Aorta (tissue), 5 donors: Measurements from ENCODE around the gene RYR1. TPM values are rescaled to one million over a fixed set of nuclear protein-coding genes. Genes with fewer than 3 reads are reported as not detected.

ENCODE experiments used
- ATAC-seq: fragments of 200-7000 bp; cut with Tn5 transposase; one replicate; pipeline ENCODE4 v1.9.1; 2022; ENCODE audit warnings: moderate library complexity; ENCODE audit not compliant: low FRiP score
- DNase-seq, 2 donors: peaks; one replicate each; pipeline ENCODE4 v3.0.0-alpha.2; 2020
- H3K27ac ChIP-seq, 2 donors: one replicate each; pipeline ENCODE4 v1.5.1; 2013; ENCODE audit warnings: low read length in 2 of 2, mild to moderate bottlenecking in 2 of 2, moderate library complexity in 2 of 2, control low read depth in 1 of 2, inconsistent platforms in 1 of 2, low read depth in 1 of 2
- H3K27me3 ChIP-seq, 2 donors: one replicate each; pipeline ENCODE4 v1.6.1; 2013; ENCODE audit warnings: control low read depth in 1 of 2, low read length in 1 of 2, mild to moderate bottlenecking in 1 of 2, moderate library complexity in 1 of 2; ENCODE audit not compliant: insufficient read depth in 2 of 2, control insufficient read depth in 1 of 2
- H3K36me3 ChIP-seq, 2 donors: one replicate each; pipeline ENCODE4 v1.6.1; 2013; ENCODE audit warnings: control low read depth in 1 of 2, low read length in 1 of 2, mild to moderate bottlenecking in 1 of 2; ENCODE audit not compliant: insufficient read depth in 2 of 2, control insufficient read depth in 1 of 2
- H3K4me1 ChIP-seq, 2 donors: one replicate each; pipeline ENCODE4 v1.6.1; 2013; ENCODE audit warnings: low read length in 2 of 2, control low read depth in 1 of 2, mild to moderate bottlenecking in 1 of 2, moderate library complexity in 1 of 2; ENCODE audit not compliant: insufficient read depth in 2 of 2, control insufficient read depth in 1 of 2
- H3K4me3 ChIP-seq, 2 donors: one replicate each; pipeline ENCODE4 v1.5.1; 2013; ENCODE audit warnings: low read length in 2 of 2, control low read depth in 1 of 2, mild to moderate bottlenecking in 1 of 2
- H3K9me3 ChIP-seq: one replicate; pipeline ENCODE4 v1.6.1; 2013; ENCODE audit warnings: mild to moderate bottlenecking, low read length; ENCODE audit not compliant: control insufficient read depth
- WGBS, 2 donors: extraction: QIAGEN DNeasy Blood & Tissue Kit; methylation state at CpG; one replicate each; pipeline ENCODE4 v1.1.7; 2013; 5-methylcytosine and 5-hydroxymethylcytosine counted together
- intact Hi-C, 2 donors: fragments of 100-400 bp; cut with DNase I; formaldehyde crosslinking; loops; one replicate each; pipeline versions ENCODE4 v1.14.2 to v1.15.0; 2022
- polyA plus RNA-seq, 2 donors: library from polyadenylated mRNA; stranded (reverse); fragments of 200-250 nt; gene quantifications; one replicate each; pipeline ENCODE4 v1.2.3, GENCODE V29; 2013
- total RNA-seq, 2 donors: library from RNA; stranded (reverse); fragmentation: NEBNext Ultra II Directional; extraction: Animal tissue kit (Norgen Biotek cat#: 25700); gene quantifications; one replicate each; pipeline ENCODE4 v1.2.1, GENCODE V29; 2021
- donor health status: healthy with polysubstance abuse.
- donor health status: Bipolar disorder and iron deficiency.
- donor health status: DM: no; HTN: no; CAD: no.
- donor health status: DM: no; HTN: no; CAD: no.
- donor health status: DM: yes; HTN: yes; CAD: no.

Gene RYR1
- total and polyA plus RNA-seq, 4 donors: 0.38 to 5.4 (median 1.2) TPM

GRCh38 chr19:38387550-38388348, 45.7 kb upstream of the RYR1 start, which contains the start of gene GGN:
Gene GGN, minus strand, starts transcription at chr19:38388034. Its CDS starts 773 bp downstream, at chr19:38387261.
- WGBS, 2 donors: 2% methylated on average over 49 to 51 of the region's 51 CpGs

GRCh38 chr19:38388349-38389100, 45.0 kb upstream of the RYR1 start, which contains the start of gene SPRED3:
Gene SPRED3, plus strand, starts transcription at chr19:38388697. Its CDS starts 1,606 bp downstream, at chr19:38390303.
- 0% methylated on average over 30 to 46 of the region's 46 CpGs for WGBS, 2 donors

More at GRCh38 chr19:38387550-38388348, 45.7 kb upstream of the RYR1 start, which contains the start of gene GGN:
- ATAC-seq (peak; percentile 86), DNase-seq (peak; percentile 93 to 95)
- Histone ChIP-seq H3K27me3 (no peaks in the 10 kb centered on the region), H3K9me3 (no peaks in the 10 kb centered on the region), H3K27ac (peak within 1 kb of the TSS; percentile 20 to 73), H3K36me3 (no peaks in the 10 kb centered on the region), H3K4me1 (no peaks in the 10 kb centered on the region), H3K4me3 (peak within 1 kb of the TSS; percentile 45 to 56)
- intact Hi-C loops: loop anchor here in 1 of 2 donors (5.0 kb wide), 2 partner anchors 50 to 135 kb away; partner anchors contain the start of gene CATSPERG

GRCh38 chr19:38389101-38389925, 44.2 kb upstream of the RYR1 start:
- Histone ChIP-seq H3K4me1 (no peaks in the 10 kb centered on the region), H3K27me3 (no peaks in the 10 kb centered on the region), H3K36me3 (no peaks in the 10 kb centered on the region), H3K4me3 (peak overlapping the region; percentile 45 to 56), H3K9me3 (no peaks in the 10 kb centered on the region), H3K27ac (peak overlapping the region; percentile 20 to 73)
- peak; percentile 78 to 84 for DNase-seq
- ATAC-seq: no peak
- WGBS, 2 donors: 3% methylated on average over 27 to 28 of the region's 28 CpGs
- intact Hi-C loops: loop anchor here in 1 of 2 donors (5.0 kb wide), 2 partner anchors 52 to 137 kb away; partner anchors contain the start of gene CATSPERG

More at GRCh38 chr19:38388349-38389100, 45.0 kb upstream of the RYR1 start, which contains the start of gene SPRED3:
- H3K4me1 ChIP-seq: no peaks in the 10 kb centered on the region
- H3K36me3 ChIP-seq: no peaks in the 10 kb centered on the region
- H3K9me3 ChIP-seq: no peaks in the 10 kb centered on the region
- peak; percentile 15 for ATAC-seq
- H3K27ac ChIP-seq: peak within 1 kb of the TSS; percentile 20 to 73
- peak within 1 kb of the TSS; percentile 45 to 56 for H3K4me3 ChIP-seq
- no peaks in the 10 kb centered on the region for H3K27me3 ChIP-seq
- peak; percentile 72 to 87 for DNase-seq
- intact Hi-C loops: loop anchor here in 1 of 2 donors (5.0 kb wide), 2 partner anchors 51 to 136 kb away; partner anchors contain the start of gene CATSPERG

- intact Hi-C loops: loop anchor here in 1 of 2 donors (5.0 to 10.0 kb wide), 3 partner anchors 53 to 345 kb away; partner anchors contain the start of gene CATSPERG
- no peaks in the 10 kb centered on the region for H3K4me1 ChIP-seq
These were observed 43.2 kb upstream of the RYR1 start for GRCh38 chr19:38389957-38390924.

GRCh38 chr19:38391911-38392464, 41.5 kb upstream of the RYR1 start:
- intact Hi-C loops: loop anchor here in 1 of 2 donors (10.0 kb wide), 1 partner anchor 343 kb away; no protein-coding TSS in a partner anchor
- ATAC-seq: no peak
- H3K4me1 ChIP-seq: no peaks in the 10 kb centered on the region
- no peaks in the 10 kb centered on the region for H3K9me3 ChIP-seq
- 73 to 79% methylated on average over 8 of the region's 8 CpGs for WGBS, 2 donors
- no peak overlapping the region for H3K27ac ChIP-seq
- H3K27me3 ChIP-seq: no peaks in the 10 kb centered on the region
- H3K36me3 ChIP-seq: no peaks in the 10 kb centered on the region
- H3K4me3 ChIP-seq: no peak overlapping the region
- no peak for DNase-seq

More at GRCh38 chr19:38389957-38390924, 43.2 kb upstream of the RYR1 start:
- Histone ChIP-seq H3K27ac (no peak overlapping the region), H3K27me3 (no peaks in the 10 kb centered on the region), H3K4me3 (no peak overlapping the region), H3K9me3 (no peaks in the 10 kb centered on the region), H3K36me3 (no peaks in the 10 kb centered on the region)
- no peak for ATAC-seq
- DNase-seq: no peak
- 61 to 63% methylated on average over 16 to 22 of the region's 22 CpGs for WGBS, 2 donors

GRCh38 chr19:38392707-38393308, 40.7 kb upstream of the RYR1 start:
- no peak overlapping the region for H3K27ac ChIP-seq
- no peak for DNase-seq
- H3K4me3 ChIP-seq: no peak overlapping the region
- intact Hi-C loops: loop anchor here in 1 of 2 donors (10.0 kb wide), 1 partner anchor 342 kb away; no protein-coding TSS in a partner anchor
- no peak for ATAC-seq
- H3K9me3 ChIP-seq: no peaks in the 10 kb centered on the region
- H3K27me3 ChIP-seq: no peaks in the 10 kb centered on the region
- H3K36me3 ChIP-seq: no peaks in the 10 kb centered on the region
- H3K4me1 ChIP-seq: no peaks in the 10 kb centered on the region
- WGBS, 2 donors: 82 to 83% methylated on average over 6 of the region's 6 CpGs

GRCh38 chr19:38394488-38394887, 39.0 kb upstream of the RYR1 start:
- Histone ChIP-seq H3K9me3 (no peaks in the 10 kb centered on the region), H3K4me3 (no peak overlapping the region), H3K27me3 (no peaks in the 10 kb centered on the region), H3K27ac (no peak overlapping the region), H3K36me3 (no peaks in the 10 kb centered on the region), H3K4me1 (no peaks in the 10 kb centered on the region)
- DNase-seq (no peak), ATAC-seq (no peak)
- intact Hi-C loops: loop anchor here in 1 of 2 donors (10.0 kb wide), 1 partner anchor 340 kb away; no protein-coding TSS in a partner anchor
- 20 to 23% methylated on average over 30 of the region's 30 CpGs for WGBS, 2 donors
